Neuronal stem cell (in vitro differentiated cells): Measurements from ENCODE around the gene CD151.
A peak's percentile ranks its signal among the peaks of the same experiment; 100 is the strongest.

ENCODE experiments used
- DNase-seq: peaks from one replicate; pipeline ENCODE4 v3.0.0-alpha.2; 2013; ENCODE audit warnings: low spot score
- H2AFZ ChIP-seq: one replicate; pipeline ENCODE4 v1.6.1; 2013; ENCODE audit warnings: mild to moderate bottlenecking, low read length, inconsistent platforms
- H2AK5ac ChIP-seq: 2 replicates; pipeline ENCODE4 v1.6.1; 2013; ENCODE audit warnings: low read depth, mild to moderate bottlenecking, inconsistent platforms, low read length, moderate library complexity, mixed read lengths
- H2BK120ac ChIP-seq: 2 replicates; pipeline ENCODE4 v1.6.1; 2013; ENCODE audit warnings: low read depth, mild to moderate bottlenecking, inconsistent platforms, low read length, moderate library complexity, mixed read lengths
- H2BK12ac ChIP-seq: one replicate; pipeline ENCODE4 v1.6.1; 2013; ENCODE audit warnings: low read length, inconsistent platforms
- H2BK15ac ChIP-seq: 2 replicates; pipeline ENCODE4 v1.6.1; 2013; ENCODE audit warnings: mild to moderate bottlenecking, low read length, inconsistent platforms, mixed read lengths
- H2BK5ac ChIP-seq: one replicate; pipeline ENCODE4 v1.6.1; 2013; ENCODE audit warnings: inconsistent platforms, mild to moderate bottlenecking, low read length, moderate library complexity
- H3K14ac ChIP-seq: one replicate; pipeline ENCODE4 v1.6.1; 2013; ENCODE audit warnings: low read length, inconsistent platforms
- H3K18ac ChIP-seq: 2 replicates; pipeline ENCODE4 v1.6.1; 2013; ENCODE audit warnings: low read length, inconsistent platforms
- H3K23ac ChIP-seq: 2 replicates; pipeline ENCODE4 v1.6.1; 2013; ENCODE audit warnings: low read depth, mild to moderate bottlenecking, mixed read lengths, low read length, inconsistent platforms; ENCODE audit not compliant: poor library complexity
- H3K27ac ChIP-seq: replicated peaks from 3 replicates; pipeline ENCODE4 v1.5.1; 2013; ENCODE audit warnings: low read length, inconsistent platforms
- H3K27me3 ChIP-seq, 3 experiments: 2 replicates each; pipeline ENCODE4 v1.6.1; 2013; ENCODE audit warnings: low read length in 3 of 3, mild to moderate bottlenecking in 2 of 3, inconsistent platforms in 1 of 3, low read depth in 1 of 3, mixed read lengths in 1 of 3, moderate library complexity in 1 of 3; ENCODE audit not compliant: control insufficient read depth in 3 of 3, insufficient read depth in 3 of 3
- H3K36me3 ChIP-seq, 2 donors: replicated peaks in 1 of 2; 2 replicates each; pipeline ENCODE4 v1.6.1; 2013; ENCODE audit warnings: low read length in 2 of 2; ENCODE audit not compliant: control insufficient read depth in 2 of 2, insufficient read depth in 2 of 2
- H3K4ac ChIP-seq: 2 replicates; pipeline ENCODE4 v1.6.1; 2013; ENCODE audit warnings: inconsistent platforms, mild to moderate bottlenecking, low read length, moderate library complexity
- H3K4me1 ChIP-seq, 2 donors: 1 replicate in 1 of 2; 2 replicates in 1 of 2; pipeline ENCODE4 v1.6.1; 2013; ENCODE audit warnings: low read length in 2 of 2, low read depth in 1 of 2; ENCODE audit not compliant: control insufficient read depth in 2 of 2, insufficient read depth in 1 of 2
- H3K4me2 ChIP-seq: one replicate; pipeline ENCODE4 v1.6.1; 2013; ENCODE audit warnings: mild to moderate bottlenecking, low read length, inconsistent platforms; ENCODE audit not compliant: insufficient read depth, poor library complexity, severe bottlenecking
- H3K4me3 ChIP-seq, 2 donors: 2 replicates each; pipeline ENCODE4 v1.5.1; 2013; ENCODE audit warnings: low read length in 2 of 2, mild to moderate bottlenecking in 2 of 2, inconsistent platforms in 1 of 2, moderate library complexity in 1 of 2
- H3K79me1 ChIP-seq: one replicate; pipeline ENCODE4 v1.6.1; 2013; ENCODE audit warnings: low read depth, mild to moderate bottlenecking, inconsistent platforms, low read length, moderate library complexity
- H3K9ac ChIP-seq: one replicate; pipeline ENCODE4 v1.6.1; 2013; ENCODE audit warnings: mild to moderate bottlenecking, low read depth, low read length, inconsistent platforms; ENCODE audit not compliant: poor library complexity
- H3K9me3 ChIP-seq, 2 donors: replicated peaks in 1 of 2; 2 replicates each; pipeline versions ENCODE3 to v1.6.1; 2013; ENCODE audit warnings: low read length in 2 of 2, mild to moderate bottlenecking in 2 of 2, inconsistent platforms in 1 of 2, low read depth in 1 of 2, mixed read lengths in 1 of 2, moderate library complexity in 1 of 2; ENCODE audit not compliant: control insufficient read depth in 2 of 2, insufficient read depth in 1 of 2
- H4K8ac ChIP-seq: one replicate; pipeline ENCODE4 v1.6.1; 2013; ENCODE audit warnings: low read depth, mild to moderate bottlenecking, inconsistent platforms, low read length, moderate library complexity
- H4K91ac ChIP-seq: one replicate; pipeline ENCODE4 v1.6.1; 2013; ENCODE audit warnings: low read length, low read depth, mild to moderate bottlenecking, inconsistent platforms; ENCODE audit not compliant: poor library complexity
- WGBS, 2 donors: extraction: QIAGEN DNeasy Blood & Tissue Kit; methylation state at CpG; one replicate each; pipeline ENCODE4 v1.1.7; 2013; ENCODE audit warnings: missing lambda C conversion rate in 2 of 2, mixed read lengths in 1 of 2; ENCODE audit not compliant: insufficient read length in 2 of 2, insufficient replicate concordance in 1 of 2; ENCODE audit errors: extremely low coverage in 2 of 2; 5-methylcytosine and 5-hydroxymethylcytosine counted together

The CD151 gene

GRCh38 chr11:875769-876301 is 43.1 kb downstream of the CD151 start:
- H3K27me3 ChIP-seq: no peaks in the 10 kb centered on the region
- no peak overlapping the region for H4K91ac ChIP-seq
- H2BK5ac ChIP-seq: peak overlapping the region; percentile 44
- no peak overlapping the region for H3K4me3 ChIP-seq
- no peak overlapping the region for H2AFZ ChIP-seq
- H2BK120ac ChIP-seq: no peak overlapping the region
- no peak overlapping the region for H4K8ac ChIP-seq
- no peaks in the 10 kb centered on the region for H3K9me3 ChIP-seq
- no peak for DNase-seq
- WGBS, 2 donors: no CpG with 5 or more reads among the region's 21 CpGs
- no peak overlapping the region for H2AK5ac ChIP-seq
- no peak overlapping the region for H3K18ac ChIP-seq
- no peak overlapping the region for H2BK12ac ChIP-seq
- peaks cover 30 to 49% of the 10 kb centered on the region in 2 donors for H3K36me3 ChIP-seq
- no peak overlapping the region for H3K4me2 ChIP-seq
- H3K4ac ChIP-seq: no peak overlapping the region
- peak overlapping the region; percentile 60 for H3K9ac ChIP-seq
- peak overlapping the region; percentile 89 for H3K23ac ChIP-seq
- no peak overlapping the region for H3K27ac ChIP-seq
- H2BK15ac ChIP-seq: no peak overlapping the region
- H3K79me1 ChIP-seq: peaks cover 6% of the 10 kb centered on the region
- no peaks in the 10 kb centered on the region for H3K4me1 ChIP-seq
- no peak overlapping the region for H3K14ac ChIP-seq

GRCh38 chr11:876545-876944 is 43.8 kb downstream of the CD151 start:
- Histone ChIP-seq H3K36me3 (peaks cover 30 to 49% of the 10 kb centered on the region in 2 donors), H3K4me1 (no peaks in the 10 kb centered on the region), H3K4ac (no peak overlapping the region), H4K91ac (no peak overlapping the region), H3K27ac (no peak overlapping the region), H4K8ac (no peak overlapping the region), H3K4me2 (no peak overlapping the region), H2BK15ac (no peak overlapping the region), H2AK5ac (no peak overlapping the region), H3K14ac (no peak overlapping the region), H2BK12ac (peak overlapping the region; percentile 10), H3K27me3 (no peaks in the 10 kb centered on the region), H3K9ac (peak overlapping the region; percentile 60), H2AFZ (no peak overlapping the region), H3K4me3 (no peak overlapping the region), H2BK120ac (no peak overlapping the region), H3K9me3 (no peaks in the 10 kb centered on the region), H2BK5ac (peak overlapping the region; percentile 44), H3K23ac (peak overlapping the region; percentile 89), H3K18ac (no peak overlapping the region), H3K79me1 (peaks cover 6% of the 10 kb centered on the region)
- WGBS, 2 donors: no CpG with 5 or more reads among the region's 12 CpGs
- no peak for DNase-seq

- H3K36me3 ChIP-seq: peaks cover 30 to 54% of the 10 kb centered on the region in 2 donors
- H2BK12ac ChIP-seq: no peak overlapping the region
- no peak overlapping the region for H2AK5ac ChIP-seq
- no peak overlapping the region for H4K8ac ChIP-seq
- no peak overlapping the region for H3K23ac ChIP-seq
- H3K14ac ChIP-seq: no peak overlapping the region
- WGBS, 2 donors: no CpG with 5 or more reads among the region's 11 CpGs
- peaks cover 6% of the 10 kb centered on the region for H3K79me1 ChIP-seq
- H2AFZ ChIP-seq: no peak overlapping the region
- no peak overlapping the region for H3K4ac ChIP-seq
- H2BK15ac ChIP-seq: no peak overlapping the region
- H3K4me3 ChIP-seq: peak overlapping the region in 1 of 2 donors; percentile 27
- no peak overlapping the region for H3K9ac ChIP-seq
- H3K18ac ChIP-seq: no peak overlapping the region
- H3K4me1 ChIP-seq: no peaks in the 10 kb centered on the region
- H3K27ac ChIP-seq: no peak overlapping the region
- no peak overlapping the region for H2BK5ac ChIP-seq
- H3K27me3 ChIP-seq: no peaks in the 10 kb centered on the region
- DNase-seq: no peak
- no peaks in the 10 kb centered on the region for H3K9me3 ChIP-seq
- H3K4me2 ChIP-seq: no peak overlapping the region
- H2BK120ac ChIP-seq: peak overlapping the region; percentile 47
- H4K91ac ChIP-seq: no peak overlapping the region
Measured at GRCh38 chr11:877565-877964, 44.8 kb downstream of the CD151 start.

DNA sequence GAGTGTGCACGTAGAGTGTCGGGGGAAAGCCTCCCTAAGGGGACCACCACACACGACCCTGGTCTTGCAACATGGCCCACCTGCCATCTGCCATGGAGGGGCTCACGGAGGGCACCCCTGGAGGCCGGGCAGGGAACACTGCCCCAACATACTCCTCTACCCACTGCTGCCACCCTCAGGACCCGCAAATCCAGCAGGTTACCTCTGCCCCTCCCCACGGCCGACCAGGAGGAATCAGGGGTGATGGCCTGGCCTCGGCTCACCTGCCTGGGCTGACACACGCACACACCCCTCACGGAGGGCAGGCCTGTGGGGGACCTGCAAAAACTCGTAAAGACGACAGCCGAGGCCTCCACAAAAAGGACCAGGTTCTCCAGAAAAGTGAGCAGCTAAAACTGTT is 47.7 kb downstream of the CD151 start:
- H3K79me1 ChIP-seq: peaks cover 9% of the 10 kb centered on the region
- no peak overlapping the region for H3K14ac ChIP-seq
- no peak overlapping the region for H2BK5ac ChIP-seq
- no peak overlapping the region for H2BK12ac ChIP-seq
- no peak overlapping the region for H4K91ac ChIP-seq
- H3K23ac ChIP-seq: peak overlapping the region; percentile 43
- no peak overlapping the region for H2BK120ac ChIP-seq
- no peak overlapping the region for H3K27ac ChIP-seq
- peak overlapping the region; percentile 44 for H3K9ac ChIP-seq
- H3K9me3 ChIP-seq: no peaks in the 10 kb centered on the region
- peaks cover 35 to 68% of the 10 kb centered on the region in 2 donors for H3K36me3 ChIP-seq
- H2AFZ ChIP-seq: no peak overlapping the region
- no peak overlapping the region for H3K18ac ChIP-seq
- H3K27me3 ChIP-seq: no peaks in the 10 kb centered on the region
- WGBS, 2 donors: no CpG with 5 or more reads among the region's 14 CpGs
- H4K8ac ChIP-seq: no peak overlapping the region
- H3K4me1 ChIP-seq: no peaks in the 10 kb centered on the region
- no peak overlapping the region for H2BK15ac ChIP-seq
- H2AK5ac ChIP-seq: no peak overlapping the region
- no peak for DNase-seq
- H3K4ac ChIP-seq: no peak overlapping the region
- H3K4me2 ChIP-seq: no peak overlapping the region
- H3K4me3 ChIP-seq: no peak overlapping the region
